DND-41 (cell line): ENCODE results near the gene LRG1.

ENCODE experiments used
- EZH2 ChIP-seq: IDR thresholded peaks from 3 replicates; pipeline ENCODE4 v1.6.1; 2012; ENCODE audit warnings: borderline replicate concordance, low read depth, mild to moderate bottlenecking, moderate library complexity, low read length, inconsistent platforms; ENCODE audit not compliant: severe bottlenecking
- TF ChIP-seq, protein P1 (sequence below): IDR thresholded peaks from 2 replicates; pipeline ENCODE4 v1.5.1; 2012; ENCODE audit warnings: borderline replicate concordance, low read length, moderate library complexity, mild to moderate bottlenecking; ENCODE audit not compliant: poor library complexity, severe bottlenecking; ENCODE audit errors: extremely low read depth

DNA sequence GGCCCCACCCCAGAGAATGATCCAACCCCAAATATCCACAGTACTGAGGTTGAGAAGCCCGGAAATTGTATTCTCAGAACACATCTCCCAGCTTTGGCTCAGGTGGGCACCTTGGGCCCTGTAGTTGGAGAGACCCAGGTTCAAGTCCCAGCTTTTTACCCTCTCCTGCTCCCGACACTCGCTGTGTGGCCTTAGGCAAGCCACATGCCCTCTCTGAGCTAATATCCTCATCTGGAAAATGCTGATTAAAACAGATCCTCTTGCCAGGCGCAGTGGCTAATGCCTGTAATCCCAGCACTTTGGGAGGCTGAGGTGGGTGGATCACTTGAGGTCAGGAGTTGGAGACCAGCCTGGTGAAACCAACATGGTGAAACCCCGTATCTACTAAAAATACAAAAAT, 24.1 kb downstream of the LRG1 start:
- TF ChIP-seq, protein P1, sequence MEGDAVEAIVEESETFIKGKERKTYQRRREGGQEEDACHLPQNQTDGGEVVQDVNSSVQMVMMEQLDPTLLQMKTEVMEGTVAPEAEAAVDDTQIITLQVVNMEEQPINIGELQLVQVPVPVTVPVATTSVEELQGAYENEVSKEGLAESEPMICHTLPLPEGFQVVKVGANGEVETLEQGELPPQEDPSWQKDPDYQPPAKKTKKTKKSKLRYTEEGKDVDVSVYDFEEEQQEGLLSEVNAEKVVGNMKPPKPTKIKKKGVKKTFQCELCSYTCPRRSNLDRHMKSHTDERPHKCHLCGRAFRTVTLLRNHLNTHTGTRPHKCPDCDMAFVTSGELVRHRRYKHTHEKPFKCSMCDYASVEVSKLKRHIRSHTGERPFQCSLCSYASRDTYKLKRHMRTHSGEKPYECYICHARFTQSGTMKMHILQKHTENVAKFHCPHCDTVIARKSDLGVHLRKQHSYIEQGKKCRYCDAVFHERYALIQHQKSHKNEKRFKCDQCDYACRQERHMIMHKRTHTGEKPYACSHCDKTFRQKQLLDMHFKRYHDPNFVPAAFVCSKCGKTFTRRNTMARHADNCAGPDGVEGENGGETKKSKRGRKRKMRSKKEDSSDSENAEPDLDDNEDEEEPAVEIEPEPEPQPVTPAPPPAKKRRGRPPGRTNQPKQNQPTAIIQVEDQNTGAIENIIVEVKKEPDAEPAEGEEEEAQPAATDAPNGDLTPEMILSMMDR = no peak
- no peak for TF ChIP-seq EZH2
